Middle frontal gyrus (tissue), 1 donor: ENCODE measurements around the gene RABL6.
"Not testable (repeated sequence)": the region's sequence is repeated elsewhere in the genome, so short reads cannot be mapped to it uniquely, and the experiment has no call there.

ENCODE experiments used
- DNase-seq: peaks from one replicate; pipeline ENCODE4 v3.0.0-alpha.2; 2015; ENCODE audit warnings: low spot score; ENCODE audit errors: extremely low spot score

Gene RABL6

GRCh38 chr9:136856079-136856476 is 48.3 kb downstream of the RABL6 start:
- no peak for DNase-seq

GRCh38 chr9:136856541-136857141 is 48.9 kb downstream of the RABL6 start:
- DNase-seq, result no peak

GRCh38 chr9:136857166-136857565 is 49.4 kb downstream of the RABL6 start:
- DNase-seq, result no peak

GRCh38 chr9:136857581-136858412 is 50.0 kb downstream of the RABL6 start:
- DNase-seq, result no peak

GRCh38 chr9:136858452-136858843 is 50.7 kb downstream of the RABL6 start:
- no peak for DNase-seq

DNA sequence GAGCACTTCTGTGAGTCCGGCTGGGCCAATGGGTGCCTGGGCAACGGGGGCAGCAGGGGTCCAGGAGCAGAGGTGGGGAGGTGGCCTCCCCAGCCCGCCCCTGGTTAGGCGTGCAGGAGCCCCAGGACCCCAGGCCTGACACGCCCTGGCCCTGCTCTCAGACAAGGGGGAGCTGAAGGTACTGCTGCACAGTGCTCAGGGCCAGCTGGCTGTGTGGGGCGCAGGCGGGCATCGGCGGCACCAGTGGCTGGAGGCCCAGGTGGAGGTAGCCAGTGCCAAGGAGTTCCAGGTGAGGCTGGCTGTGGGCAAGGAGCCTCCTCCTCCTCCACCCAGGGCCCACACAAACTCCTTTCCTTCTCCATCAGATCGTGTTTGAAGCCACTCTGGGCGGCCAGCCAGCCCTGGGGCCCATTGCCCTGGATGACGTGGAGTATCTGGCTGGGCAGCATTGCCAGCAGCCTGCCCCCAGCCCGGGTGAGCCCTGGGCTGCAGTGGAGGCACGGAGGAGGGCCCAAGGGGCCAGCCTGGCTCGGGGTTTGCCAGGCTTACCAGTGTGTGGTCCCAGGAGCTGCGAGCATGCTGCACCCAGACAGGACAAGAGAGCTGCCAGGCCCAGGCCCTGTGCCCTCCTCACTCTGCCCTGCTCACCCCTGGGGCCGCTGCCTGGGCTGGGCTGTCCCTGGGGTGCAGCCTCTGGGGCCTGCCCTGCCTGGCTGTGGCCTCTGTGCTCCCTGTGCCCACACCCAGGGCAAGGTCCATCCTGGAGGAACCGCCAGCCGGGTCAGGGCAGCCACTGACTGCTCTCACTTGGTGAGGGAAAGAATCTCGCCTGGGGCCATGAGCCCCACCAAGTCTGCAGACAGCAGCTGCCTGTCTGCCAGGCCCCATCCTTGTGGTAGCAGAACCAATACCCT is 51.4 kb downstream of the RABL6 start:
- DNase-seq, result no peak

DNA sequence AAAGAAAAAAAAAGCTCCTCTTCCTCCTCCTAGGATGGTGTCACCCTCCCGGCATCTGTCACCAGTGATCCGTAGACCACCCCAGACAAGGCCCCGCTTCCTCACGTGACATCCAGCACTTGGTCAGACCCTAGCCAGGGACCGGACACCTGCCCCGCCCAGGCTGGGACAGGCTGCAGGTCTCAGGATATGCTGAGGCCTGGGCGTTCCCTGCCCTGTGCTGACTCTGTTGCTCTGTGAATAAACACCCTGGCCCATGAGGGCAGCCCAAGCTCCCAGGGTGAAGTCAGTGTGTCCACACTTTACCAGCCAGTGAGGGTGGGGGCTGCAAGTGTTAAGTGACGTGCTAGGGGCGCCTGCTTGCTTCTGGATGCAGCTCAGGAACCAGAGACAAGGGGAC is 52.8 kb downstream of the RABL6 start:
- no peak for DNase-seq

GRCh38 chr9:136860933-136861873 is 53.5 kb downstream of the RABL6 start:
- no peak for DNase-seq

DNA sequence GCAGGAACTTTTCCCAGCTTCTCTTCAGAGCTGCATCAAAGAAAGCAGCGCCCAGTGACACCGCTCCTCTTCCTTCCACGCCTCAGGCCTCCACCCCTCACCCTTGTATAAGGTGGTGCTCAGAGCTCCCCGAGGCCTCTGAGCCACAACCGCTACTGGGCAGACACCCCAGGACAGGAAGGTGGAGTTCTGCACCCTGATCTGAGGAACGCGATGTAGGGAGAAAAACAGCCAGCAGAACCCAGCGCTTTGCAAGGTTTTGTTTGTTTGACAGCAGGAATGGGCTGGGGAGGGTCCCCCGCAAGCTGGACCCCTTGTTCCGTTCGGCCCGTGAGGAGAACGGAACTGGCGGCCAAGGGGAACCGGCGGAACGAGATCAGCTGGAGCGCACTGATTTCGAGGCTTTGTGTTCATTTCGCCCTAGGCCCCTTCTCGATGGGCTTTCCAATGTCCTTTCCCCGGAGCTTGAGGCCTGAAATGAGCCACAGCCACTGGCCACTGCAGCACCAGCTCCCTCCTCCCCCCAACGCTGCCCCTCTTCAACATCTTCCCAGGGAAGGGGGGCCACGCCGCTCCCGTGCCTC is 54.2 kb downstream of the RABL6 start:
- no peak for DNase-seq

DNA sequence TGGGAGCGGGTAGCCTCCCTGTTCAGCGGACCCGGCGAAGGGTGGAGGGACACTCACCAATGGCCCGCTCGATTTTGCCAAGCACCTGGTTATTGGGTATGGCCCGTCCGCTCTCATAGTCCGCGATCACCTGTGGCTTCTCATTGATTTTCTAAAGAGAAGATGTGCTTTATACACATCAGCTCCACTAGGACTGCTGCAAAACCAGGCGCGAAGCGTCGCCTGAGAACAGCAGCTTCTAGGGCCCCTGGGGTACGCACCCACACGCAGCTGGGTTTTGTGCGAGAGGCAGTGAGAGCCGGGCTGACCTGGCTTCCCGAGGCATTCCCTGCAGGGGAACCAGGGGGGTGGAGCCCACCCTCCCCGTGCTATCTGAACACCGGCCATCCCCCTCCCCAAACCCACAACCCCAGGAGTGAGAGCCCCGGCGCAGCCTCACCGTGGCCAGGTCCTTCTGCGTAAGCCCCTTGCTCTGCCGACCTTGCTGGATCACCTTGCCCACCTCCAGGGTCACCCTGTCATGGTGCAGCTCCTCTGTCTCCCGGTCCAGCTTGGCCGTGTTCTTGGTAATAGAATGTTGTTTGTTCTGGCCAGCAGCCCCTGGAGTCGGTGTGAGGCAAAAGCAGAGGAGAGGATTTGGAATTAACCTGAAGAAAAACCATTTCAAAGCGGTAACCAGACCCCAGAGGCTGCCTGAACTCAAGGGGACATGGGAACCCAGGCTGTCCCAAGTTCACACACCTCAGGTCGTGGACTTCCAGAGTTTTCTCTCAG is 55.3 kb downstream of the RABL6 start:
- no peak for DNase-seq

- DNase-seq, result no peak
Observed at GRCh38 chr9:136863623-136864273, 56.0 kb downstream of the RABL6 start.

DNA sequence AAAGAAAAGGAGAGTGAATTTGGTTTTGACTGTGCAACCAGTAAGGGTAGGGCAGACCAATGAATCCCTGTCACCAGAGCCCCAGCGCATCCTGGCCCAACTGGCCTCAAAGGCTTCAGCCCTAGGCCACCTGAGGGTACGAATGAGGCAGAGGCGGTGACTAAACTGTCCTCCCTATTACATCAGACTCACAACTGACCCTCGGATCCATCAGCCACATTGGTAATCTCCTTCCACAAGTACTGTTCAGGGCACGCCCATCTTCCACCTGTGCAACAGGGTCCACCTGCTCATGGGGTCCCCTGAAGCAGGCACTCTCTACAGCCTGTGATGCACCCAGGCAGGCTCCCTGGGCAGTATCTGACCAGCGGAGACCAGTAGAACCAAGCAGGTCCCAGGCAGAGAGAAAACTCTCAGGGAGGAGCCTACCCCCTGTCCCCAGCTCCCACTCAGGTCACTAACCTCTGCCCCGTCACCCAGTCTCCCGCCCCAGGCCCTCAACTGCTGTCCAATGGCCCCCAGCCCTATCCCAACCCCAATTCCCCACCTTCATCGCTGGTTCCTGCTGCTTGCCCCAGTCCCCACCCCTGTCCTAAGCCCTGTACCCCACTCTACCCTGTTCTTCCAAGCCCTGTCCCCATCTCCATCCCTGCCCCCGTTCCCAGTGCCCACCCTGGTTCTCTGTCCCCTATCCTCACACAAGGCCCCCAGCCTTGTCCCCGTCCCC is 57.5 kb downstream of the RABL6 start:
- DNase-seq, result no peak

GRCh38 chr9:136865768-136866103 is 58.0 kb downstream of the RABL6 start:
- DNase-seq, result no peak

DNA sequence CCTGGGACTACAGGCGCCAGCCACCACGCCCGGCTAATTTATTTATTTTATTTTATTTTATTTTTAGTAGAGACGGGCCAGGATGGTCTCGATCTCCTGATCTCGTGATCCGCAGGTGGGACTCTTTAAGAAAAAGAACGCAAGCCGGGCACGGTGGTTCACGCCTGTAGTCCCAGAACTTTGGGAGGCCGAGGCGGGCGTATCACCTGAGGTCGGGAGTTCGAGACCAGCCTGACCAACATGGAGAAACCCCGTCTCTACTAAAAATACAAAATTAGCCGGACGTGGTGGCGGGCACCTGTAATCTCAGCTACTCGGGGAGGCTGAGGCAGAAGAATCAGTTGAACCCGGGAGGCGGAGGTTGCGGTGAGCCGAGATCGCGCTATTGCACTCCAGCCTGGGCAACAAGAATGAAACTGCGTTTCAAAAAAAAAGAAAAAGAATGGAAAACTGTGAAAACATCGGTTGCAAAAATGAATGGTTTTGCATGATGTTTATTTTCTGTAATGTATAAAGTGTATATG is 59.2 kb downstream of the RABL6 start:
- not testable (repeated sequence) for DNase-seq

DNA sequence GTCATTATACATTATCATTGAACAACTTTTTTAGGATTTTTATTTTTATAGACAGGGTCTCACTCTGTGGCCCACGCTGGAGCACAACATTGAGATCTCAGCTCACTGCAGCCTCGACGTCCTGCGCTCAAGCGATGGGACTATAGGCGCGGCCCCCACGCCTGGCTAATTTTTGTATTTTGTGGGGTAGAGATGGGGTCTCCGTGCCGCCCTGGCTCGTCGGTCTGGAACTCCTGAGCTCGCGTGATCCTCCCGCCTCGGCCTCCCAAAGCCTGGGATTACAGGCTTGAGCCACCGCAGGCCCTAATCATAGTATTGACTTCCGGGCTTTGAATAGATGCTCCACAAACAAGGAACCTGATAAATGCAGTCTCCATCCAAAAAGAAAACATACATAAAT is 59.7 kb downstream of the RABL6 start:
- DNase-seq, result no peak

DNA sequence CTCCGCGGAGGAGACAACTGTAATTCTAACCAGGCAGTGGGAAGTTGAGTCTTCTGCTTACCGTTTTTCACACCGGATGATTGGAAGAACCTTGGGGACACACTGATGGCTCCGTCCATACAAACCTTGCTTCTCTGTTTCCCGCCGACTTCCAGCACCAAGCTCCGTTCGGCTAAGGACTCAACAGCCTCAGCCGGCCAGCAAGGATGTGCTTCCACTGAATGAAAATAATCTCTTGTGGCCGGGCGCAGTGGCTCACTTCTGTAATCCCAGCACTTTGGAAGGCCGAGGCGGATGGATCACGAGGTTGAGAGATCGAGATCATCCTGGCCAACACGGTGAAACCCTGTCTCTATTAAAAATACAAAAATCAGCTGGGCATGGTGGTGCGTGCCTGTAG is 60.2 kb downstream of the RABL6 start:
- DNase-seq, result no peak

- no peak for DNase-seq
Observed at GRCh38 chr9:136868644-136869043, 60.9 kb downstream of the RABL6 start.

- not testable (repeated sequence) for DNase-seq
Observed at GRCh38 chr9:136869611-136870010, 61.9 kb downstream of the RABL6 start.
